GM21576 (cell line): ENCODE results near the gene RASIP1.

ENCODE experiments used
- ATAC-seq: cut with Tn5 transposase; IDR thresholded peaks from one replicate; pipeline ENCODE4 v1.9.1; 2021; ENCODE audit warnings: mild to moderate bottlenecking, moderate library complexity; ENCODE audit not compliant: unreplicated experiment

The RASIP1 gene

GRCh38 chr19:48676487-48676886 is 63.9 kb downstream of the RASIP1 start:
- no peak for ATAC-seq

- ATAC-seq = no peak
These were observed 65.2 kb downstream of the RASIP1 start for GRCh38 chr19:48674921-48675824.

GRCh38 chr19:48674216-48674809 is 66.1 kb downstream of the RASIP1 start:
- ATAC-seq = no peak

- ATAC-seq = no peak
These were observed 66.8 kb downstream of the RASIP1 start for GRCh38 chr19:48673436-48674100.

- no peak for ATAC-seq
These were observed 67.4 kb downstream of the RASIP1 start, which contains the start of gene NTN5 for GRCh38 chr19:48672994-48673393. Gene NTN5, minus strand, starts transcription at chr19:48673017. Its CDS starts 2,031 bp downstream, at chr19:48670986.

GRCh38 chr19:48671446-48671995 is 68.9 kb downstream of the RASIP1 start:
- ATAC-seq = no peak

GRCh38 chr19:48670699-48671445 is 69.5 kb downstream of the RASIP1 start:
- ATAC-seq = no peak
